Type B pancreatic cell (in vitro differentiated cells): ENCODE data around the gene PDLIM1. TPM values are rescaled to one million over a fixed set of nuclear protein-coding genes. Genes with fewer than 3 reads are reported as not detected.
A peak's percentile ranks its signal among the peaks of the same experiment; 100 is the strongest.

Experiments
- DNase-seq: peaks from one replicate; pipeline ENCODE4 v3.0.0; 2021; ENCODE audit warnings: mixed read lengths; ENCODE audit not compliant: unreplicated experiment; ENCODE audit errors: extremely low spot score
- H3K27ac Mint-ChIP-seq: 2 replicates; pipeline ENCODE4 v1.8.0; 2021; ENCODE audit warnings: mild to moderate bottlenecking, mixed read lengths
- H3K27me3 Mint-ChIP-seq: 2 replicates; pipeline ENCODE4 v1.8.0; 2021; ENCODE audit warnings: mixed read lengths
- H3K36me3 Mint-ChIP-seq: 2 replicates; pipeline ENCODE4 v1.8.0; 2021; ENCODE audit warnings: mixed read lengths
- H3K4me1 Mint-ChIP-seq: one replicate; pipeline ENCODE4 v1.8.0; 2021; ENCODE audit warnings: mixed read lengths; ENCODE audit not compliant: unreplicated experiment
- H3K4me3 Mint-ChIP-seq: 2 replicates; pipeline ENCODE4 v1.8.0; 2021; ENCODE audit warnings: mild to moderate bottlenecking, mixed read lengths
- H3K9me3 Mint-ChIP-seq: 2 replicates; pipeline ENCODE4 v1.8.0; 2021; ENCODE audit warnings: mixed read lengths
- CTCF ChIP-seq: fragments of 200-600 bp; sonication (generic); conservative IDR thresholded peaks from 2 replicates; pipeline ENCODE4 v1.5.0; 2021; ENCODE audit warnings: antibody characterized with exemption, mild to moderate bottlenecking
- total RNA-seq: library from RNA; stranded (reverse); gene quantifications from 2 replicates; pipeline ENCODE4 v1.2.1, GENCODE V29; 2021; ENCODE audit warnings: low replicate concordance

Gene PDLIM1
- total RNA-seq, 1 donor from 2014 or later, result 171 TPM

- H3K4me1 Mint-ChIP-seq, result peaks cover 25% of the 10 kb centered on the region
- no peak overlapping the region for H3K4me3 Mint-ChIP-seq
- TF ChIP-seq CTCF, result no peak
- DNase-seq, result peak; percentile 1
- no peaks in the 10 kb centered on the region for H3K27me3 Mint-ChIP-seq
- peaks cover 7% of the 10 kb centered on the region for H3K36me3 Mint-ChIP-seq
- H3K27ac Mint-ChIP-seq, result peak overlapping the region; percentile 94
- H3K9me3 Mint-ChIP-seq, result no peaks in the 10 kb centered on the region
Measured at GRCh38 chr10:95247881-95248583, 42.8 kb downstream of the PDLIM1 start.

- no peaks in the 10 kb centered on the region for H3K9me3 Mint-ChIP-seq
- peaks cover 25% of the 10 kb centered on the region for H3K4me1 Mint-ChIP-seq
- no peak for TF ChIP-seq CTCF
- no peak for DNase-seq
- peak overlapping the region; percentile 74 for H3K4me3 Mint-ChIP-seq
- peak overlapping the region; percentile 94 for H3K27ac Mint-ChIP-seq
- no peaks in the 10 kb centered on the region for H3K27me3 Mint-ChIP-seq
- H3K36me3 Mint-ChIP-seq, result peaks cover 7% of the 10 kb centered on the region
Measured at GRCh38 chr10:95247200-95247880, 43.5 kb downstream of the PDLIM1 start.

GRCh38 chr10:95246582-95247051 lies 44.2 kb downstream of the PDLIM1 start:
- H3K27me3 Mint-ChIP-seq, result no peaks in the 10 kb centered on the region
- H3K4me3 Mint-ChIP-seq, result no peak overlapping the region

GRCh38 chr10:95245425-95246055 lies 45.3 kb downstream of the PDLIM1 start:
- no peak for DNase-seq
- no peak overlapping the region for H3K4me3 Mint-ChIP-seq
- no peaks in the 10 kb centered on the region for H3K27me3 Mint-ChIP-seq
- H3K27ac Mint-ChIP-seq, result no peak overlapping the region
- H3K9me3 Mint-ChIP-seq, result no peaks in the 10 kb centered on the region
- H3K36me3 Mint-ChIP-seq, result peaks cover 3% of the 10 kb centered on the region
- H3K4me1 Mint-ChIP-seq, result peaks cover 25% of the 10 kb centered on the region
- no peak for TF ChIP-seq CTCF

More at GRCh38 chr10:95246582-95247051, 44.2 kb downstream of the PDLIM1 start:
- Mint-ChIP-seq H3K4me1 (peaks cover 25% of the 10 kb centered on the region), H3K27ac (peak overlapping the region; percentile 94), H3K9me3 (no peaks in the 10 kb centered on the region), H3K36me3 (peaks cover 7% of the 10 kb centered on the region)
- TF ChIP-seq CTCF, result peak; percentile 89
- peak; percentile 76 for DNase-seq

- no peak overlapping the region for H3K27ac Mint-ChIP-seq
- H3K27me3 Mint-ChIP-seq, result no peaks in the 10 kb centered on the region
- peaks cover 12% of the 10 kb centered on the region for H3K36me3 Mint-ChIP-seq
- no peak for TF ChIP-seq CTCF
- no peak for DNase-seq
- H3K4me1 Mint-ChIP-seq, result peaks cover 21% of the 10 kb centered on the region
- no peak overlapping the region for H3K4me3 Mint-ChIP-seq
- no peaks in the 10 kb centered on the region for H3K9me3 Mint-ChIP-seq
Measured at GRCh38 chr10:95244152-95244551, 46.7 kb downstream of the PDLIM1 start.
